GM19035 (cell line): Measurements from ENCODE around the gene GLCCI1.
"Not testable (repeated sequence)": the region's sequence is repeated elsewhere in the genome, so short reads cannot be mapped to it uniquely, and the experiment has no call there.

Experiments
- ATAC-seq: cut with Tn5 transposase; IDR thresholded peaks from one replicate; pipeline ENCODE4 v1.9.1; 2021; ENCODE audit not compliant: unreplicated experiment

GLCCI1 gene

DNA sequence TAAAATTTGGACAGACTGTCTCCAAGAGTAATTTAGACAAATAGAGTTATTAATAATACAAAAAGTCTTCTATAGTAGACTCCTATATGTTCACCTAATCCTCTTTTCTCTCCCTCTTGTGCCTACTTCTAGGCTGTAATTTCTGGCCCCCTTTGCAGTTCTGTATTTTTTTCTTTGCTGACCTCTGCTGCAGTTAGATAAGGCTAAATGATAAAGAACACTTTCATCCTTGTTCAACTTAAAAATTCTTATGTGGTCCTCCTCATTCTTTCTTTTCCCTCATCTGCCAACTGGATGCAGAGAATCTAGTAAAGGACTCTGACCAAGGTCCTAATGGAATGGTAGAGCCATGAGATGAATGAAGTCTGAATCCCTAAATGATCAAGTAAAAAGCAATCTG lies 20.1 kb downstream of the GLCCI1 start:
- ATAC-seq: no peak

DNA sequence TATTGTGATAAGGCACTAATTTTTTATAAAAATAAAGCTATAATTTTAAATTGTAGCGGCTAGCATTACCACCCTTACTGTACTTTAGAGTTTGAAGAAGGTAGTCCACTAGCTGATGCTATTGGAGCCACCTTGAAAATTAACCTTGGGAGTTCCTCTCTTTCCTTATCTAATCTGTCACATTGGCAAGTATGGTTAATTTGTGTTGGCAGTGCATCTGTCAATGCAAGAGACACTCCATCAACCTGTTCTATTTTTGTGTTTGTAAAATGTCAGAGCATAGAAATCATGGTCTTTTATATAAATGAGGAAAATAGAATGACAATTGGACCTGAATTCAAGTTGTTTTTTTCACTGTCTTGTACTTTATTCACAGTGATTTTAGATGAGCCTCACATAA lies 20.5 kb downstream of the GLCCI1 start:
- ATAC-seq: no peak

- ATAC-seq: no peak
Observed at GRCh38 chr7:7989616-7990440, 21.2 kb downstream of the GLCCI1 start.

DNA sequence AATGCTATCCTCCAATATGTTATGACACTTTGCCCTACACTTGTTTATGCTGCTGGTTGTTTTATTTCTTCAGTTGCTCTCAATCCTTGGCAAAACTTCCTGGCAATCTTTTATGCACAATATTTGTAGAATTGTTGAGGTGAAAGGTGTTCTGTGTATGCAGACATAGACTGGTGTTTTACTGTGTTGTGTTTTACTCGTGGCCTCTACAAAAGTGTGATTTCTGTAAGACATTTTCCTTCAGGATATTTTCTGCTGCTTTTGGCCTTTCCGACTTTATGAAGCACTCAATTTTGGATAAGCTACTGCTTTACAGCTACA lies 21.8 kb downstream of the GLCCI1 start:
- no peak for ATAC-seq

DNA sequence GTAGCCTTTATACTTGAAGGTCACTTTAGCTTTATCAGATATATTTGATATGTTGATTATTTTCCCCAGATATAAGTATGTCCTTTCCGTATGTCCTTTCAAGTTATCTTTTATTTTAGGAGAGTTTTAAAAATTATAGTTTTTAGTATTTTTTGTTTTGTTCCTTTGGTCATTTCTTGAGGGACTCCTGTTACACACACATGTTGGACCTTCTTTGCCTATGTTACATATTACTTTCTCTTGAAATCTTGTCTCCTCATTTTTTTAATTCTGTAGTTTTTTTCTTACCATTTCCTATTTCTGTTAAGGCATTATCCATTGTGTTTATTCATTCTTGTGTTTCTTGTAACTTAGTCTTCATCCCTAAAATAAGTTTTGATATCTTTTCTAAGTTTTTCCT lies 23.9 kb downstream of the GLCCI1 start:
- ATAC-seq: no peak

- ATAC-seq: not testable (repeated sequence)
Observed at GRCh38 chr7:7995348-7995747, 26.8 kb downstream of the GLCCI1 start.

- no peak for ATAC-seq
Observed at GRCh38 chr7:7996568-7996967, 28.0 kb downstream of the GLCCI1 start.

DNA sequence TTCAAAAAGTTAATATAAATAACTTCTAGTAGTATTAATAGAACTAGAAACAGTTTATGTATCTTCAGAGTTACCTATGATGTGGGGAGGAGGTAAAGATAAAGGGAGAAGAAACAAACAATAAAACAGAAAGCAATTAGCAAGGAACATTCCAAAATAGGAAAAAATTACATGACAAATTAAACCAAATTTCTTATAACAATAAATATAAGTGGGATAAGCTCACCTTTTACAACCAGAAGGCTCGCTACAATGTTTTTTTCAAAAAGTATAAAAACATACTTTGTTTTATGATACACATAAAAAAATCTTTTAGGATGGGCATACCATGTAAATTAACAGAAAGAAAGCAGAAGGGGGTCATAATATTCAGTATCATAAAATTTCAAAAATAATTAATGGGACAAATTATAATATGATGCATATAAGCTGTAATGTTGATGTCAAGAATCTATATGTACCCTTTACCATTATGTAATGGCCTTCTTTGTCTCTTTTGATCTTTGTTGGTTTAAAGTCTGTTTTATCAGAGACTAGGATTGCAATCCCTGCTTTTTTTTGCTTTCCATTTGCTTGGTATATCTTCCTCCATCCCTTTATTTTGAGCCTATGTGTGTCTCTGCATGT lies 31.8 kb downstream of the GLCCI1 start:
- ATAC-seq: no peak

DNA sequence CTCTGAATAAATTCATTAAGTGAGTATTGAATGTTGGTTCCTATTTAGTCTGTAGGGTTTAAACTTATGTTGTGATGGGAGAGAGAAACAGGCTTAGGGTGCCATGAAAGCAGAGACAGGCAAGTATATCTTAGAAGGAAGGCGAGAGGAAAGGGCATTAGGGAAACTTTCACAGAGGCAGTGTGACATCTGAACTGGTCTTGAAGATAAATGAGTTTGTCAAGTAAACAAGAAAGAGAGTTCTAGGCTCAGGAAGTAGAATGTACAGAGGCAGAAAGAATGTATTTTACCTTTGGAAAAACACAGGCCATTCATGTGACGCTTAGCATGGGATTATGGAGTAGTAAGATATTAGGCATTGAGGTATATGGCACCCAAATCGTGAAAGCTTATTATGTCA lies 34.5 kb downstream of the GLCCI1 start:
- ATAC-seq: no peak

DNA sequence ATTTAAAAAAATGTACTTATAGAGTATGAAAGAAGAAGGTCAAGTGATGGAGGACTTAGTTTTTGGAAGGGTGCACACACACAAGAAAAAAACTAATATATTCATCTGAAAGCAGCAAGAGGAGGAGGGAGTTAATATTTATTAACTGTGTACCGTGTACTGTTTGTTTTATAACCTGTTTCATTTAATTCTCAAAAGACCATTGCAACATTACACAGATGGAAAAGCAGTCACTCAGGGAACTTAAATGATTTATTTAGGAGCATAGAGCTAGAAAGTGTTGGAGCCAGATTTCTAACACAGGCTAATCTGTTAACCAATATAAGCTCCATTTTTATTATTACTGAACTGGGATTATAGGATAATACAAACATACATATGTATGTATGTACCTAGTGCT lies 36.7 kb downstream of the GLCCI1 start:
- ATAC-seq: no peak

GRCh38 chr7:8014399-8014798 lies 45.8 kb downstream of the GLCCI1 start:
- ATAC-seq: no peak

GRCh38 chr7:8015100-8015745 lies 46.6 kb downstream of the GLCCI1 start:
- no peak for ATAC-seq

DNA sequence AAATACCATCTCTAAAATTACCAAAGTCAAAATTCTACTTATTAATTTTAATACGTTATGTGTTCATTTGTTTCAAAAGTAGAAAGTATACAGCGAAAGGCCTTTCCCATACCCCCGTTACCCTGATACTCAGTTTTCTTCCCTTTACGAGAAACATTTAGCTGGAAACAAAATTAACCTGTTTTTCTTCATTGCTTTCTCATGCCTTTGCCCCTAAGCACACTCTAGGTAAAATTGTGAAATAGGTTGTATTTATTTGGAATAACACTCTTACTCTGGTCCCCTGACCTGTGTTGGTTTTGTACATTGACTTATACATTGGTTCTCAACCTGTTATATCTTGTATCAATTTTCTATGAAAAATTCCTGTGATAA lies 47.1 kb downstream of the GLCCI1 start:
- no peak for ATAC-seq

- ATAC-seq: no peak
Observed at GRCh38 chr7:8017423-8017822, 48.8 kb downstream of the GLCCI1 start.

- no peak for ATAC-seq
Observed at GRCh38 chr7:8018961-8019360, 50.4 kb downstream of the GLCCI1 start.

DNA sequence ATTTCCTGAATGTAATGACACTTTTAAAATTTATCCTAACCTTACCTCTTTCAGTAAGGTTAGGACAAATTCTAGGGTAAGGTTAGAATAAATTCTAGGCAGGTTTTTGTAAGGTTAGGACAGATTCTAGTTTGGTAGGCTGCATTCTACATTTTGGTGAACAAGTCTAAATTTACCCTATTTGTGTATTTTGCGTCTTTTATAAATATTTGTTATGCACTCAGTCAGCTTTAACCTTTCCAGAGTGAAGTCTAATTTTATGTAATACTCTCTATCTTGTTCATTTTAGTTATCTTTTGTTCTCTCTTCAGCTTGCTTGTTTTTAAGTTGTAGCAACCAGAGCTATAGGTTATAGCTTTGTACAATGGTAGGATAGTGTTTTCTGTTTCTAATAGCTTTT lies 54.0 kb downstream of the GLCCI1 start:
- no peak for ATAC-seq

DNA sequence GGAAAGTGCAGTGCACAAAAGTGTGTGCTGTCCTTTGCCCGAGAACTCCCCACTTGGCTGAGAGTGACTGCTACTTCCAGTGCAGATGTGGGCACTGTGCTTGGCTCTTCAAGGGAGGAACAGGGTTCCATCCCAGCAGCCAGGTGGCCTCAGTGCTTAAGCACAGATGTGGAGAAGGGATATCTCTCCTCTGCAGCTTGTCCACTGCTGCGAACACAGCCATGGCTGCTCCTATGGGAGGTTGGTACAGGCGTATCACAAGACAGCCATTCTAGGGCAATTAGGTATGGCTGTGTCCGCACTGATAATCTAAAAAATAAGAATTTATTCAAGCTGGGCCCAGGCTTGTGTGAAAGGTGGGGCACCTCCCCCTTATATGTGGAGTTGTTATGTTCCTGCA lies 66.6 kb downstream of the GLCCI1 start:
- ATAC-seq: no peak

GRCh38 chr7:8035647-8036518 lies 67.3 kb downstream of the GLCCI1 start:
- ATAC-seq: no peak

DNA sequence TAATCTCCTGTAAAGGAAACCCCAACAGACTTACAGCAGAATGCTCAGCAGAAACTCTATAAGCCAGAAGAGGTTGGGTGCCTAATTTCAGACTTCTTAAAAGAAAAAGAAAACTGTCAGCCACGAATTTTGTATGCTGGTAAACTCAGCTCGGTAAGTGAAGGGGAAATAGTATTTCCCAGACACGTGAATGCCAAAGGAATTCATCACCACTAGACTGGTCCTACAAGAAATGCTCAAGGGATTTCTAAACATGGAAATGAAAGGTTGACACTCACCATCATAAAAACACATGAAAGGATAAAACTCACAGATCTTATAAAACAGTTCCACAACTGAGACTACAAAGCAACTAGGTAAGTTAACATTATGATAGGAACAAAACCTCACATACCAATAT lies 68.6 kb downstream of the GLCCI1 start:
- ATAC-seq: no peak

- ATAC-seq: no peak
Observed at GRCh38 chr7:8040768-8041369, 72.3 kb downstream of the GLCCI1 start.
